GM21825 (cell line): ENCODE results near the gene HLF.

ENCODE experiments used
- ATAC-seq: cut with Tn5 transposase; IDR thresholded peaks from one replicate; pipeline ENCODE4 v1.9.1; 2021; ENCODE audit warnings: mild to moderate bottlenecking, moderate library complexity; ENCODE audit not compliant: unreplicated experiment

The HLF gene

DNA sequence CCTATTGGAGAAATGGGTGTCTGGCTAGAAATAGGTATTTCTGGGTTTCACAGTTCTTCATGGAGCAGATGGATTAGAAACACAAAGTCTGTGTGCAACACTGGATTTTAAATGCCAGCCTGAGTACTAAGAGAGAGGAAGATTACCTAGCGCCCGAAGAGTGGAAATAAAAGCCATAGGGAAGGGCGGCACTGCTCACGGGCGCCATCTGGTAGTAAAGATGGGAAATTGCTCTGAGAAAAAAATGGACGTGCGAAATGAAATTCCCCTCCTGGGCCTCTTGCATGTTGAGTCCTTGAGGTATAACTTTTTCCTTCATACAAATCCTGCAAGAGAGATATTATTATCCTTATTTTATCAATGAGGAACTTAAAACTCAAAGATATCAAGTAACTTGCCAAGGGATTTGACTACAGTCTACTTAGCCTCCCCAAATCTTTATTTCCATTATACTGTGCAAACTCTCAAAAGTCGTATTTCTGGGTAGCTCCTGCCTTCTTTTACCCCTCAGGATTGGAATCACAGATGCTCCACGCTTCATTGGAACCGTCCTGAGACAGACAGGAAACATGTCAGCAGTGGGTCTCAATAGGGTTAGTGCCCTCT is 84.1 kb downstream of the HLF start:
- no peak for ATAC-seq

DNA sequence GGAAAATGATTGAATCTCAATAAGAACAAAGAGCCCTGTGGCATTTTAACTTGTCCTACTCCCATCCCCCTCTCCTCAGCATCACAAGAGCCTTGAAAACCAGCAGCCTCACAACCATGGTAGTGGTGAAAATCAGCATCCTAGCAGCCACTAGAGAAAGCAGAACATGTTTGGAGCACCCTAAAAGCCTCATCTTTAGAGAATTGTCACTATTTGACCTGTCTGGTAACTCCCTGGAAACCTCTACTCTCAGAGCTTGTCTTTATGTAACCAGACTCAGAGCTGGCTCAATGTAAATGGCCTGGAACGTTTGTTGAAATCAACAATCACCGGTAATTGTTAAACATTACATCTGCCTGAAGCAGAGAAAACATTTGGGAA is 86.1 kb downstream of the HLF start:
- no peak for ATAC-seq

DNA sequence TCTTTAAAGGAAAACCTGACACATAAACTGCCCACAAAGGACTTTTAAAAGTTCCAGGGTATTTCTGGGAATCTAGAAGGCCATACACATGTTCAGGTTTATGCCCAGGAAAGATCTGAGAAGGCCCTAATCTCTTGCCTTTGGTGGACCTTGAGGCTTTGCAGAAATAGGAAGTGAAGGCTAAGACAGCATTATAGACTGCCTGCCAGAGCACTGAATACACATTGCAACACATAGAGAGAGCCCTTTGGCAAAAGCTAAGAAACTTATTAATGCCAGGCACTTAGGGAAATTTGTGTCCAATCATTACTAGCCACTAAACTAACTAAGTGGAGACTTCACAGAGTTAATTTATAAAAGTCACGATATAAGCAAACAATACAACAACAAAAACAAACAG is 86.5 kb downstream of the HLF start:
- no peak for ATAC-seq

DNA sequence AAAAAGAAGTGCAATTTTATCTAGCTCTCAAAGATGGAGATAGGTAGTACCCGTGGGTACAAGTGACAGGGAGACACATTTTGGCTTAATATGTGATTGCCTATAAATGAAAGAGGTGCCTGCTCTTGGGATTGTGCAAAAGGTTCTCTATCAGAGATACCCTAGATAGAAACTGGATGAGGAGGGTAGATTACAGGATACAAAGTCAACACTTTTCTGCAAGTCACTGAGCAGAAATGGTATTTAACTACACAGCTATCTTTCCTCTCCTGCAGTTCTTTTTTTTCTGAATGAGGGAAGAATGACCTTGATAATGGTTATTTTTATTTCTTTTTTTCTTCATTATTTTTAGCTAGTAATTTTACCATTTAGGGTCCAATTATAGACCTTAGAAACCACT is 89.2 kb downstream of the HLF start:
- no peak for ATAC-seq

DNA sequence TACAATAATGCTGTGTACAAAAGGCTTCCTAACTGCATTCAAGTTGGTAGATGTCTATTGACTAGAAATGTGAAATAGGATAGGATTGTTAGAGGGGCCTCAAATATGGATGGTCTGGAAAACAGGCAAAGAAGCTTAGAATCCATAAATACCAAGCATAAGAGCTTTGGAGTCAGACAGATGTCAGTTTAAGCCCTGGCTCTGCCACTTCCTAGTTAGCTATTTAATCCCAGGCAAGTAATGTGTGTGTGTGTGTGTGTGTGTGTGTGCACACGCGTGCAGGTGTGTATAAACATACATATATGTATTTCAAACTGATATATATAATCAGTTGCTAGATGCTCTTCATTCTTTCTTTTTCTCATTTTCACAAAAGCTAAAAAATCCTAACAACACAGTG is 90.2 kb downstream of the HLF start:
- no peak for ATAC-seq

DNA sequence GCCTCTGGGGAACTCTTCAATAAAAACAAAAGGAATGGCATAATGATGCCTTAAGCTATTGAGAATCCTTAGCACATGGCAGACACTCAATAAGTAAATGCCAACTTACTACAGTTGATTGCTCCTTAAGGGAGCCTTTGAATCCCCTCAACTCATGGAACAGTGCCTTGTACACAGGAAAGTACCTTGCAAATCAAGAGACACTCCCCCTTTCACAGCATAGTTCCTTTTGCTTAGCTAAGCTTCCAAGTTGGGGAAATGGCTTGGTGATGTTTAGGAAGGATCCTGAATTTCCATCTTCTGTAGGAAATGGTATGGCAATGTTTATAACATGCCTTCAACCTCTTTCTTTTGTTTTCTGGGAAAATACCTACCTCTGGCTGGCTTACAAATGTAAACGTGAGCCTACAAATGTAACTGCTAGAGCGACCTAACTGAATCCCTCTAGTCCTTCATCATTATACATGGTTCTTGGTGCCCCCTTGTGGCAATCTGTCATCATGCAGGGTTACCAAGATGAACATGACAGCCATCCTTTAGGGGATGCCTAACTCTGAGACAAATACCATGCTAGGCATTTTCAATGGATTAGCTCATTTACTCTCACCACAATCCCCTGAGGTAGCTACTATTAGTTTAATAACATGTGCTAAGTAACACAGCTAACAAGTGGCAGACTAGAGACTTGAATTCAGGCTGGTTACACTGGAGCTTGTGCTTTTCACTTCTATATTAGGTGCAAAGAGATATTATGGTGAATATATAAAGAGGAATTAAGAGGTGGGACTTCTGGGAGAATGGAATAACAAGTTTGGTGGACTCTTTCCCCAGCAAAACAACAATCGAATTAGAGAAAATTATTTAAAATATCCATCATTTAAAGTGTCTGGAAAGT is 91.9 kb downstream of the HLF start:
- peak; percentile 97 for ATAC-seq

DNA sequence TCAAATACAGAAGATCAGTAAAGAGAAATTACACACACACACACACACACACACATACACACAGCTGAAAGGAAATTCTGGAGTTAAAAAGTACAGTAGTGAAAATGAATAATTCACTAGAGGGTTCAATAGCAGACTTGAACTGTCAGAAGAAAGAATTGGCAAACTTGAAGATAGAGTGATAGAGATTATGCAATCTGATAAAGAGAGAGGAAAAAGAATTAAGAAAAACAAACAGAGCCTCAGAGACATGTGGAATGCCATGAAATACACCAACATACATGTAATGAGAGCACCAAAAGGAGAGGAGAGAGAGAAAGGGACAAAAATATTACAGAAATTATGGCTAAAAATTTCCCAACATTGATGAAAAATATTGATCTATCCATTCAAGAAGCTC is 96.2 kb downstream of the HLF start:
- no peak for ATAC-seq

DNA sequence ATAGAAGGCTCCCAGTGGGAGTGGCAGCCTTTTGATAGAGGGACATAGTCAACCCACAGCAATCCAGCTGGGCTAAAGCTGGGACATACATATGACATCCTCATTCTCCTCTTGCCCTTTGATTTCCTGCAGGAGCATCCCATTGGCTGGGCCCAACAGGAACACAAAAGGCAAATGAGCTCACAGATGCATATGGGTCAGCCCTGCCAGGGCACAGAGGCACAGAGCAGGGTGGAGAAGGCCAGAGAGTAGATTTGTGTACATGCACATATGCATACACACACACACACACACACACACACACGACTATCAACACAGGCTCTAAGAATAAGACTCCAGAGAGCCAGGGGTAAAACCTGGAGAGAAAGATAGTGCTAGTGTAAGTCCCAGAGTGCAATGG is 98.3 kb downstream of the HLF start:
- ATAC-seq, result no peak

DNA sequence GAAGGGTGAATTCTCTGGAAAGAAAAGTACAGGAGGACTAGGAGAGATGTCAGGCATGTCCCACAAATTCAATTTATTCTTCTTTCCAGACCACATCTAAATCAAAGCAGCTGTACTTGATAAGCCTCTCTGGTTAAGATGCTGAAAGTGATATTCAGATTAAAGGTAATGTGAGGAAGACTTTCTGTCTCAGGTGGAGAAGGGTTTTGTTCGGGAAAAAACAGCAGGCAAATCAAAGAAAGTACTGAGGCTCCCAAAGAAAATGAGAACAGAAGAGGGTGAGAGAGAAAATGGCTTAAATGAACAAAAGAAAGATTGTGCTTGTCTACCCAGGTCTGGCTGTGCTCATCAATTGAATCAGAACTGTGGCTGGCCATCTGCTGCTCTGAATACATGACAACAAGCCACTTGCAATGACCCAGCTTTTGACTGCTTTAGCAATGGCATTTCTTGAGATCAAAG is 101.3 kb downstream of the HLF start:
- no peak for ATAC-seq

DNA sequence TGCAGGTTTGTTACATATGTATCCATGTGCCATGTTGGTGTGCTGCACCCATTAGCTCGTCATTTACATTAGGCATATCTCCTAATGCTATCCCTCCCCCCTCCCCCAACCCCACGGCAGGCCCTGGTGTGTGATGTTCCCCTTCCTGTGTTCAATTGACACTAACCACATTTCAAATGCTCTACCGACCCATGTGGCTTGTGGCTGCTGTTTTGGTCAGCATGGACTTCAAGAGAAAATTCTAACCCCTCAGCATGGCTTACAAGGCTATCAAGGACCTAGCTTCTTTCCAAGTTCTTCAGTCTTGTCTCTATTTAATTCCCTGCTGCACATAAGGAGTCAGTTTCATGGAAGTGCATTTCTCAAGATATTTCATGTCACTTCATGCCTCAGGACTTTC is 103.9 kb downstream of the HLF start:
- ATAC-seq, result no peak
